GM19025 (cell line): ENCODE measurements around the gene PAQR7.
"Not testable (repeated sequence)": the region's sequence is repeated elsewhere in the genome, so short reads cannot be mapped to it uniquely, and the experiment has no call there.

ENCODE experiments used
- ATAC-seq: cut with Tn5 transposase; IDR thresholded peaks from one replicate; pipeline ENCODE4 v1.9.1; 2021; ENCODE audit warnings: mild to moderate bottlenecking, low read depth, moderate library complexity; ENCODE audit not compliant: unreplicated experiment

PAQR7 gene

GRCh38 chr1:25858494-25858893, 17.0 kb downstream of the PAQR7 start:
- no peak for ATAC-seq

- ATAC-seq: no peak
Measured at GRCh38 chr1:25856856-25857255, 18.7 kb downstream of the PAQR7 start.

- ATAC-seq: no peak
Measured at GRCh38 chr1:25854554-25854953, 21.0 kb downstream of the PAQR7 start.

- no peak for ATAC-seq
Measured at GRCh38 chr1:25848531-25848930, 27.0 kb downstream of the PAQR7 start.

DNA sequence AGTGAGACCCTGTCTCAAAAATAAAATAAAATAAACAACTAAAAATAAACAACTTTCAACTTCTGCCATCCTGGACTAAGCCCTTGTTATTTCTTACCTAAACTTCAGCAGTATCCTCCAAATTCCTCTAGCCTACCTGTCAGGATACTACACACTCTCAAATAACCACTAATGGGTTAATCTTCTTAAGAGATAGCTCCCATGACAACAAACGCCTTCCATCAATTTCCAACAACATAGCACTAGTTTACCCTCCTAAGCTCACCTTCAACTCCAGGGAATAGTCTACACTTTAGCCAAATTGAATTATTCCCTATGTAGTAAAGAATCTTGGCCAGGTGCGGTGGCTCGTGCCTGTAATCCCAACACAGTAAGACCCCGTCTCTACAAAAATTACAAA, 27.6 kb downstream of the PAQR7 start:
- no peak for ATAC-seq

DNA sequence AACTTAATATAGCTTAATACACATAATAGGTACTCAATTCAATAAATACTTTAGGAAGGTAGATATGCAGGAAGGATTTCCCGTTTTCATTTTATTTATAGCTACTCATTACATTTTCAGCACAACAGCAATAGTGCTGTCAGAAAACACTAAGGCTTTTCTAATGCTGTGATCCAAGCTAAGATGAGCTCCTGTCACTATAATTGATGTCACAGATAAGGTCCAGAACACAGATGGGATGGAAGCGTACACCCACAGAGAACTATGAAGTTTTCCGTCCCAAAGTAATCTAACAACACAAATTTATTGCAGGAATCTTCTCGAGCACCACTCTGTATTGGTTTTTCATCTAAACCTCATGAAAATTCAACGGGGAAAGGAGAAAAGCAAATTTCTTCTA, 29.8 kb downstream of the PAQR7 start:
- no peak for ATAC-seq

DNA sequence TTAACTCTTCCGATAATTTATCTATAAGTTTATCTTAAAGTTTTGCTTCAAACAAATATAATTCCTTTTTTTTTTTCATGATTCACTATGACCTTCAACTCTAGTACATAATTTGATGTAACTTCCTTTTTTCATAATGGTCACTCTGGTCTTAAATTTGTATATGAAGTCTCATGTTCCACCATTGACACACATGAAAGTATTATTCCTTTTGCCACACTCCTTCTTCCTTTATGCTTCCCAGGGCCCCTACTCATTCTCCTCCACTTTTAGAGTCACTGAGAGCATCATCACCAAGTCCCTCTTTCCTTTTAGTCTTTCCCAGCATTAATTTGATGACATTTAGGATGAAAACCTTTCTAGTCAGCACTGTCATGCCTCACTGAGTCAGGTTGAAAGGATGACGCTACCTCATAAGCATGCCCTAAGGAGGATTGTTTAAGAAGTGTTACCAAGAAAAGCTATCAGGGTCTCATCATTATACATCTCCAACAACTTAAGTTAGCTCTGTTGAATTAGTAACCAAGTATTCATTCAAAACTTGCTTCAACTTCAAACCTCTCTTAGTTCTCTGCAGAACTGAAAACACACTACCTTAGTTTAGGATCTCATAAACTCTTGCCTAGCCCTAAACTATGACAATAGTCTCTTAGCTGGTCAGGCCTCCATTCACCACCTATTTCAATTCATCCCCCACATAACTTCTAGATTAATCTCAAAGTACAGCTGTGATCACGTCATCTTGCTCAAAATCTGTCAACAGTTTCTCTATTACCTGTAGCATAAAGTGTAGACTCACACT, 30.8 kb downstream of the PAQR7 start:
- ATAC-seq: no peak

DNA sequence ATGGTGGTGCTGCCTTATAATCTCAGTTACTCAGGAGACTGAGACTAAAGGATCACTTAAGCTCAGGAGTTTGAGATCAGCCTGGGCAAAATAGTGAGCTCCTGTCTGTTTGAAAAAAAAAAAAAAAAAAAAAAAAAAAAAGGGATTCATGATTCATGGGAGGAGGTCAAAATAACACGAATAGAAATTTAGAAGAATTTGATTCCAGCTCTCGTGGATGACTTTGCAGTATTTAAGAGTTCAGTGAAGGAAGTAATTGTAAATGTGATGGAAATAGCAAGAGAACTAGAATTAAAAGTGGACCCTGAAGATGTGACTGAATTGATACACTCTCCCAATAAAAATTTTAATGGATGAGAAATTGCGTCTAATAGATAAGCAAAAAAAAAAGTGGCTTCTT, 32.0 kb downstream of the PAQR7 start:
- ATAC-seq: no peak

- ATAC-seq: not testable (repeated sequence)
Measured at GRCh38 chr1:25839808-25840207, 35.7 kb downstream of the PAQR7 start.

GRCh38 chr1:25837262-25837875, 38.1 kb downstream of the PAQR7 start:
- no peak for ATAC-seq

DNA sequence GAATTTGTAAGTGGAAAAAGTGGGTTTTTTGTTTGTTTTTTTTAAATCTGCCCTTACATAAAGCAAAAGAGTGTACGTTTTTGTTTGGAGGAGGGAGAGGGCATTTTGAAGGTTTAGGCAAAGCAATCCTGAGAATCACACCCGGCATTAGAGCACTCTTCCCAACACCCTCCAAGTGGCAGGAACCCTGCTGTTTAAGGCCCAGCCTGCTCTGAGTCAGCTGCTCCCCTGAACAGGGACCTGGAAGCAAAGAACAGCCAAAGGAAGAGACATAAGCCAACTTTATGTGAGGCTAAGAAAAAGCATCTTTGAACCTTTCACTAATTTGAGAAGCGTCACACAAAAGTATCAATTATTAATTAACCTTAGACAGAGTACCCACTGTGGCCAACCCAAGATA, 38.8 kb downstream of the PAQR7 start:
- no peak for ATAC-seq

- no peak for ATAC-seq
Measured at GRCh38 chr1:25834894-25835293, 40.6 kb downstream of the PAQR7 start.

DNA sequence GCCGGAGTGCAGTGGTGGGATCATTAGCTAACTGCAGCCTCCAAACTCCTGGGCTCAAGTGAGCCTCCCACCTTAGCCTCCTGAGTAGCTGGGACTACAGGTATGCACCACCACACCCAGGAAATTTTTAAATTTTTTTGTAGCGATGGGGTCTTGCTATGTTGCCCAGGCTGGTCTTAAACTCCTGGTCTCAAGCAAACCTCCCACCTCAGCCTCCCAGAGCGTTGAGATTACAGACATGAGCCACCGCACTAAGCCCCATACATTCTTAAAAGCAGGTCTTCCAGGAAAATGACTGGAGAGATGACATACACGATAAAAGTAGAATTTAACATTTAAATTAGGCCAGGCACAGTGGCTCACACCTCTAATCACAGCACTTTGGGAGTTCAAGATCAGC, 42.4 kb downstream of the PAQR7 start:
- no peak for ATAC-seq

- no peak for ATAC-seq
Measured at GRCh38 chr1:25832336-25833037, 43.0 kb downstream of the PAQR7 start.

DNA sequence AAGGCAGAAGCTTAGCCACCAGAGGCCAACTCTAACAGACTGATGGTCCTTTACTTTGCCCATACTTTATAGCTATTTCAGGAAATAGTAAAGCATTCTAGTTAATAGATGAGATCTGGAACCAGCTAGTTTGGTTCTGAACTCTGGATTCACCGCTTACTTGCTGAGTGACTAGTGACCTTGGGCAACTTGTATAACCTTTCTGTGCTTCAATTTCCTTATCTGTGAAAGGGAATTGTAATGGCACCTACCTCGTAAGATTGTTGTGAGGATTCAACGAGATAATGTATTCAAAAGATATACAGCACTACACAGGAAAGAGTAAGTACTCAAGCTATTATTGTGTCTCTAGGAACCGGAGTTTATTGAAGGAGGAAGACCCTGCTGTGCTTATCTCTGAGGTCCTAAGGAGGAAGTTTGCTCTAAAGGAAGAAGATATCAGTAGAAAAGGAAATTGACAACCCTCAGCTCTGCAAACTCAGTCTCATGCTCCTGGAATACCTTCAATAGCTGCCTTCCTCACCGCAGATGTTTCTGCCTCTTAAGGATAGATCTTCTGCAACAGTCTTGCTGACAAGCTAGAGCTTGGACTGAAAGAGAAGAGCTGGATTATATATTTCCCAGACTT, 43.8 kb downstream of the PAQR7 start:
- ATAC-seq: no peak

- ATAC-seq: no peak
Measured at GRCh38 chr1:25829046-25829445, 46.5 kb downstream of the PAQR7 start.

- ATAC-seq: no peak
Measured at GRCh38 chr1:25828491-25828890, 47.0 kb downstream of the PAQR7 start.

- ATAC-seq: no peak
Measured at GRCh38 chr1:25826571-25826970, 48.9 kb downstream of the PAQR7 start.

- ATAC-seq: no peak
Measured at GRCh38 chr1:25825605-25826004, 49.9 kb downstream of the PAQR7 start.

- ATAC-seq: no peak
Measured at GRCh38 chr1:25821630-25822091, 53.8 kb downstream of the PAQR7 start.

- no peak for ATAC-seq
Measured at GRCh38 chr1:25821112-25821476, 54.4 kb downstream of the PAQR7 start.
